ENCODE data around the gene PRSS56. TPM values are rescaled to one million over a fixed set of nuclear protein-coding genes. Genes with fewer than 3 reads are reported as not detected.

PRSS56 gene
- total and polyA plus RNA-seq, 2 of the 13 experiments (the other 11 are each of a cell fraction or from before 2014, with no cell fraction given), result not detected

DNA sequence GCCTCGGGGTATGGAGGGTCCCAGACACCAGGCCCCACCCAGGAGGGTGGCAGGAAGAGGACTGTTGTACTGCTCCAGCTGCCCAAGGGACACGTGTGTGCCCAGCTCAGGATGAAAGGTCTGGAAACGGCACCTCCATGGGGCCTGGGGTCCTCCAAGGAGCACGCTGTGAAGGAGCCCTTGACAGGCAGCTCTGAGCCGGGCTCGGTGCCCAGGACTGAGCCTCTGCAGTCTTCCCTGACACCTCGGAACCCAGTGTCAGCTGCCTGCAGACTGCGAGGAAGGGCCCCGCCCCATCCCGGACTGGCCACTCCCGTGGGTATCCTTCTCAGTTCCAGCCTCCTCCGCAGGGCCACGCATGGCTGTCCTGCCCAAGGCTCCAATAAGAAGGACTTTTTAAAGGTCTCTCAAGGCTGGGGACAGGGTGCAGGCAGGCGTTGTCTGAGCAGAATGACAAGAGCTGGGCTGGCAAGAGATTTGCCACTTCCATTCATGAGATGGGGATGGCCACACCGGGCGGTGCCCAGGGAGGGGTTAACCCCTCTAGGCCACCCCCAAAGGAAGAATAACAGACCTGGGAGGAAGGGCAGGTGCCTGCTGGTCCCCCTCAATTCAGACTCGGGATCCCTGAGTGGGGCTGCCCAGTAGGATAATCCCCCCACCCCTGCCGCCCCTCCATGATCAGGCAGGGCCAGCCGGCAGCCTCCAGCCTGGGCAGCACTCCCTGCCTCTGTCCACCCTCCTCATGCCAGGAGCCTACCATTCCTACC is 41.4 kb upstream of the PRSS56 start:
- Histone ChIP-seq H3K4me3 (replicated peaks in 1 of 3; ENCODE audit: insufficient read depth in 1 of 3, low read depth in 2 of 3, low read length in 3 of 3) (no peak overlapping the region), H3K4me1 (ENCODE audit: insufficient read depth, low read length) (no peaks in the 10 kb centered on the region), H3K27ac (ENCODE audit: extremely low read length, insufficient read depth, low read length) (no peak overlapping the region), H3K79me2 (ENCODE audit: insufficient read depth, low read length) (no peaks in the 10 kb centered on the region), H4K20me1 (ENCODE audit: insufficient read depth, low read length) (no peaks in the 10 kb centered on the region; the same call in 1 of the 2 replicates), H2AFZ (ENCODE audit: low read length) (no peak overlapping the region), H3K4me2 (ENCODE audit: low read depth, low read length) (no peak overlapping the region), H3K27me3 (ENCODE audit: control insufficient read depth in 1 of 2, insufficient read depth in 2 of 2, low read length in 2 of 2) (peaks cover 24 to 83% of the 10 kb centered on the region in 2 experiments), H3K9me3 (ENCODE audit: low read length) (no peaks in the 10 kb centered on the region), H3K9ac (ENCODE audit: insufficient read depth, low read depth, low read length) (no peak overlapping the region), H3K36me3 (replicated peaks in 1 of 2; ENCODE audit: control insufficient read depth in 1 of 2, insufficient read depth in 2 of 2, low read length in 2 of 2) (no peaks in the 10 kb centered on the region)
- CTCF ChIA-PET (ENCODE audit: low intra/inter-chr PET ratio, low total read pairs), result interaction anchor here (2.2 kb wide), 1 partner anchor 43 kb away, joined by 6 read pairs; no protein-coding TSS in a partner anchor
- WGBS (ENCODE audit: low lambda C conversion rate), result 39% methylated on average over 14 of the region's 19 CpGs
- POLR2A ChIA-PET, result no interaction called here
- ATAC-seq (no peak), DNase-seq (ENCODE audit: low spot score) (no peak), FAIRE-seq (no peak)
- intact Hi-C loops (cut with micrococcal nuclease; ENCODE audit: unreplicated experiment), result loop anchor here (5.0 kb wide), 1 partner anchor 44 kb away; the partner anchor contains the start of gene PRSS56
- in situ Hi-C loops (cut with HindIII; ENCODE audit: extremely low pct_ligation_motif_present, low pct_unique_long_range_greater_than_20kb), result no loop called here
- TF ChIP-seq, protein P1, sequence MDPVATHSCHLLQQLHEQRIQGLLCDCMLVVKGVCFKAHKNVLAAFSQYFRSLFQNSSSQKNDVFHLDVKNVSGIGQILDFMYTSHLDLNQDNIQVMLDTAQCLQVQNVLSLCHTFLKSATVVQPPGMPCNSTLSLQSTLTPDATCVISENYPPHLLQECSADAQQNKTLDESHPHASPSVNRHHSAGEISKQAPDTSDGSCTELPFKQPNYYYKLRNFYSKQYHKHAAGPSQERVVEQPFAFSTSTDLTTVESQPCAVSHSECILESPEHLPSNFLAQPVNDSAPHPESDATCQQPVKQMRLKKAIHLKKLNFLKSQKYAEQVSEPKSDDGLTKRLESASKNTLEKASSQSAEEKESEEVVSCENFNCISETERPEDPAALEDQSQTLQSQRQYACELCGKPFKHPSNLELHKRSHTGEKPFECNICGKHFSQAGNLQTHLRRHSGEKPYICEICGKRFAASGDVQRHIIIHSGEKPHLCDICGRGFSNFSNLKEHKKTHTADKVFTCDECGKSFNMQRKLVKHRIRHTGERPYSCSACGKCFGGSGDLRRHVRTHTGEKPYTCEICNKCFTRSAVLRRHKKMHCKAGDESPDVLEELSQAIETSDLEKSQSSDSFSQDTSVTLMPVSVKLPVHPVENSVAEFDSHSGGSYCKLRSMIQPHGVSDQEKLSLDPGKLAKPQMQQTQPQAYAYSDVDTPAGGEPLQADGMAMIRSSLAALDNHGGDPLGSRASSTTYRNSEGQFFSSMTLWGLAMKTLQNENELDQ (CRISPR knock-in tag; IDR thresholded peaks at IDR 0.05; ENCODE audit: borderline replicate concordance), result no peak
- TF ChIP-seq ZFYVE20 (CRISPR knock-in tag; IDR thresholded peaks at IDR 0.05; ENCODE audit: borderline replicate concordance, low read depth), result no peak
- no peak for TF ChIP-seq NR2F1 (CRISPR knock-in tag; IDR thresholded peaks at IDR 0.05)
- no peak for TF ChIP-seq ARID5B (CRISPR knock-in tag; IDR thresholded peaks at IDR 0.05)
- TF ChIP-seq ZC3H4 (CRISPR knock-in tag; IDR thresholded peaks at IDR 0.05; ENCODE audit: borderline replicate concordance), result no peak
- TF ChIP-seq ZNF549 (CRISPR knock-in tag; IDR thresholded peaks at IDR 0.05), result no peak
- no peak for TF ChIP-seq ZNF143 (CRISPR knock-in tag; IDR thresholded peaks at IDR 0.05)
- no peak for TF ChIP-seq ZSCAN30 (CRISPR knock-in tag; IDR thresholded peaks at IDR 0.05)
- no peak for TF ChIP-seq SP4 (CRISPR knock-in tag; IDR thresholded peaks at IDR 0.05)
- no peak for TF ChIP-seq ZNF7 (CRISPR knock-in tag; IDR thresholded peaks at IDR 0.05)
- no peak for TF ChIP-seq ZNF33B (CRISPR knock-in tag; IDR thresholded peaks at IDR 0.05)
- no peak for TF ChIP-seq ZNF792 (CRISPR knock-in tag; IDR thresholded peaks at IDR 0.05)
- no peak for TF ChIP-seq HNRNPL (IDR thresholded peaks at IDR 0.05; ENCODE audit: low read depth, low read length)
- no peak for TF ChIP-seq SMARCC2 (IDR thresholded peaks at IDR 0.05)
- no peak for TF ChIP-seq ETV6 (CRISPR knock-in tag; conservative IDR thresholded peaks at IDR 0.05)
- TF ChIP-seq SNRNP70 (IDR thresholded peaks at IDR 0.05; ENCODE audit: low read depth, low read length), result no peak
- TF ChIP-seq ZNF484 (CRISPR knock-in tag; IDR thresholded peaks at IDR 0.05; ENCODE audit: borderline replicate concordance, low read depth), result no peak
- no TSS peak for BruUV-seq (replicated peaks)

Data from HepG2 (cell line).